Measurements from ENCODE around the gene L1CAM. TPM values are rescaled to one million over a fixed set of nuclear protein-coding genes. Genes with fewer than 3 reads are reported as not detected.

Gene L1CAM
- total RNA-seq, 4 donors from 2014 or later = 5.2 to 7.1 (median 6.1) TPM

DNA sequence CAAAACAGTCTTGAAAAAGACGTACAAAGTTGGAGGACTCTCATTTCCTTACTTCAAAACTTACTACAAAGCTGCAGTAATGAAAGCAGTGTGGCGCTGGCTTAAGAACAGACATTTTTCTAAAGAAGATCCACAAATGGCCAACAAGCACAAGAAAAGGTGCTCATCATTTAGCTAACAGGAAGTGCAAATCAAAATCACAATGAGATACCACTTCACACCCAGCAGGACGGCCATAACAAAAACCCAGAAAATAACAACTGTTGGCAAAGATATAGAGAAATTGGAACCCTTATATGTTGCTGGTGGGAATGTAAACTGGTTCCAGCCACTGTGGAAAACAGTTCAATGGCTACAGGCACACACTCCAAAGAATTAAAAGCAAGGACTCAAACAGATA, 59.0 kb downstream of the L1CAM start:
- intact Hi-C loops (cut with DNase I; ENCODE audit: low total_unique reads) = no loop called here
- H3K4me1 ChIP-seq = peaks cover 0 to 8% (median 6%) of the 10 kb centered on the region in 4 donors
- H3K4me3 ChIP-seq = no peak overlapping the region
- peaks cover 38% of the 10 kb centered on the region for H3K27me3 ChIP-seq
- TF ChIP-seq, protein P1, sequence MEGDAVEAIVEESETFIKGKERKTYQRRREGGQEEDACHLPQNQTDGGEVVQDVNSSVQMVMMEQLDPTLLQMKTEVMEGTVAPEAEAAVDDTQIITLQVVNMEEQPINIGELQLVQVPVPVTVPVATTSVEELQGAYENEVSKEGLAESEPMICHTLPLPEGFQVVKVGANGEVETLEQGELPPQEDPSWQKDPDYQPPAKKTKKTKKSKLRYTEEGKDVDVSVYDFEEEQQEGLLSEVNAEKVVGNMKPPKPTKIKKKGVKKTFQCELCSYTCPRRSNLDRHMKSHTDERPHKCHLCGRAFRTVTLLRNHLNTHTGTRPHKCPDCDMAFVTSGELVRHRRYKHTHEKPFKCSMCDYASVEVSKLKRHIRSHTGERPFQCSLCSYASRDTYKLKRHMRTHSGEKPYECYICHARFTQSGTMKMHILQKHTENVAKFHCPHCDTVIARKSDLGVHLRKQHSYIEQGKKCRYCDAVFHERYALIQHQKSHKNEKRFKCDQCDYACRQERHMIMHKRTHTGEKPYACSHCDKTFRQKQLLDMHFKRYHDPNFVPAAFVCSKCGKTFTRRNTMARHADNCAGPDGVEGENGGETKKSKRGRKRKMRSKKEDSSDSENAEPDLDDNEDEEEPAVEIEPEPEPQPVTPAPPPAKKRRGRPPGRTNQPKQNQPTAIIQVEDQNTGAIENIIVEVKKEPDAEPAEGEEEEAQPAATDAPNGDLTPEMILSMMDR (IDR thresholded peaks at IDR 0.05) = no peak
- TF ChIP-seq EP300 (IDR thresholded peaks at IDR 0.05; ENCODE audit: low read depth) (no peak), POLR2AphosphoS5 (IDR thresholded peaks at IDR 0.05) (no peak), POLR2A (IDR thresholded peaks at IDR 0.05) (no peak)
- no peaks in the 10 kb centered on the region for H3K36me3 ChIP-seq
- 63% methylated on average over 3 of the region's 3 CpGs; no CpG with 5 or more reads in 1 of the 2 donors for WGBS, 2 donors (ENCODE audit: low coverage in 1 of 2)
- no peak for DNase-seq
- H3K9me3 ChIP-seq = no peaks in the 10 kb centered on the region
- in situ Hi-C loops (cut with MboI; ENCODE audit: low pct_ligation_motif_present in 1 of 4, low pct_unique_long_range_greater_than_20kb in 1 of 4, low sequenced_read_pairs in 3 of 4) = no loop called here
- H3K27ac ChIP-seq = no peak overlapping the region

DNA sequence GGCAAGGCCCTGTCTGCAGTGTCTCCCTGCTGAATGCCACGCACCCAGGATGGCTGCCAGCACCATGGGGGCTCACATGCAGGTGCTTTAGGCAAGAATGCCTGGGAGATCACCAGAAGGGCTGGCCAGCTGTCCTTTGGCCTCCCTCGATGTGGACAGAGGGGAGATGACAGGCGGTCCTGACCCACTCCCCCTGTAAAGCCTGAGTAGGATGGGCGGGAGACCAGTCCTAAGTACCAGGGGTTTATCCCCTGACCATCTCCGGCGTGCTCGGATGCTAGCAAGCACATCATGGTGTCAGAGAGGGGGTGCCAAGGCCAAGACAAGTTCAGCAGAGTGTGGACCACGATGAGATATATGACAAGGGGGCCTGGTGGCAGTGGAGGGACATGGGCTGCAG, 60.9 kb downstream of the L1CAM start:
- DNase-seq = no peak
- H3K27me3 ChIP-seq = peaks cover 23% of the 10 kb centered on the region
- no peaks in the 10 kb centered on the region for H3K36me3 ChIP-seq
- WGBS, 2 donors (ENCODE audit: low coverage in 1 of 2) = 70% methylated on average over 7 of the region's 8 CpGs; no CpG with 5 or more reads in 1 of the 2 donors
- no peak overlapping the region for H3K4me3 ChIP-seq
- TF ChIP-seq POLR2A (IDR thresholded peaks at IDR 0.05) (no peak), POLR2AphosphoS5 (IDR thresholded peaks at IDR 0.05) (no peak), EP300 (IDR thresholded peaks at IDR 0.05; ENCODE audit: low read depth) (no peak)
- TF ChIP-seq, protein P1 (IDR thresholded peaks at IDR 0.05) = no peak
- H3K4me1 ChIP-seq = peaks cover 0 to 8% (median 6%) of the 10 kb centered on the region in 4 donors
- in situ Hi-C loops (cut with MboI; ENCODE audit: low pct_ligation_motif_present in 1 of 4, low pct_unique_long_range_greater_than_20kb in 1 of 4, low sequenced_read_pairs in 3 of 4) = no loop called here
- H3K27ac ChIP-seq = no peak overlapping the region
- H3K9me3 ChIP-seq = no peaks in the 10 kb centered on the region
- intact Hi-C loops (cut with DNase I; ENCODE audit: low total_unique reads) = no loop called here

DNA sequence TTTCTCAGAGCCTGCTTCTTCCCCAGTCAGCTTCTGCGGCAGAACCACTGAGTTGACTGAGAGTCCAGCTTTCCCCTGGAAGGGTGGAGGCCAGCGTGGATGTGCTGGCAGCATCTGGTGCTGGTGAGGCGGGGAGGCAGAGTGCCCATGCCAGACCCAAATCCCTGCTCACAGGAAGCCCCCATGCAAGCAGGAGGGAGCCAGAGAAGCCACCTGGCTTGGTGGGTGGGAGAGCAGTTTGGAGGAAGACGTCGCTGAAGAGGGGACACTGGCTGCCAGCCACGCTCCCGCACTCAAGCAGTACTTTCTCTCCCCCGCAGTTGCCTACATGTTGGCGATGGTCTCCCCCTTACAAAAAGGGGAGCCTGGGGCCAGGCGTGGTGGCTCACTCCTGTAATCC, 61.6 kb downstream of the L1CAM start:
- peaks cover 0 to 6% (median 4%) of the 10 kb centered on the region in 4 donors for H3K4me1 ChIP-seq
- 86% methylated on average over 10 of the region's 10 CpGs; no CpG with 5 or more reads in 1 of the 2 donors for WGBS, 2 donors (ENCODE audit: low coverage in 1 of 2)
- in situ Hi-C loops (cut with MboI; ENCODE audit: low pct_ligation_motif_present in 1 of 4, low pct_unique_long_range_greater_than_20kb in 1 of 4, low sequenced_read_pairs in 3 of 4) = loop anchor here in 1 of 4 donors (25.0 kb wide), 1 partner anchor 88 kb away; the partner anchor contains the start of gene AVPR2

DNA sequence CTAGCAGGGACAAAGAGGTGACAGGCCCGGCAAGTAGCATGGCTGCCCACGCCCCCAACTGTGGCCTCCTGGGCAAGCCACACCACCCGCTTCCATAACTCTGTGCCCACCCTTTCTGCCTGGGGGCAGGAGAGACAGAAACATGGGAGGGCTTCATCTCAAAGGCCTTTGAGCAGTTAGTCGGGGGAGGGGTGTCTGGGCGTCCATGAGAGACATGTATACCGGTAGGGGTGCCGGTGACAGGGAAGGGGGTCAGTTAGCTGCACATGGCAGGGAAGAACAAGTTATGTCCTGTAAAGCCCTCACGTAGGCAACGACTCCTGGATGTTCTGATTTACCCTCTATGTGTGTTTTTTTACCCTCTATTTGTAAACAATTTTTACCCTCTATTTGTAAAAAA, 64.9 kb downstream of the L1CAM start:
- WGBS, 2 donors (ENCODE audit: low coverage in 1 of 2) = 87% methylated on average over 9 of the region's 9 CpGs; no CpG with 5 or more reads in 1 of the 2 donors
- DNase-seq = no peak
- no peaks in the 10 kb centered on the region for H3K9me3 ChIP-seq
- in situ Hi-C loops (cut with MboI; ENCODE audit: low pct_ligation_motif_present in 1 of 4, low pct_unique_long_range_greater_than_20kb in 1 of 4, low sequenced_read_pairs in 3 of 4) = loop anchor here in 1 of 4 donors (25.0 kb wide), 1 partner anchor 91 kb away; the partner anchor contains the start of gene AVPR2
- intact Hi-C loops (cut with DNase I; ENCODE audit: low total_unique reads) = no loop called here
- H3K27me3 ChIP-seq = no peaks in the 10 kb centered on the region
- H3K27ac ChIP-seq = no peak overlapping the region
- no peaks in the 10 kb centered on the region for H3K36me3 ChIP-seq
- H3K4me3 ChIP-seq = no peak overlapping the region
- TF ChIP-seq, protein P1 (IDR thresholded peaks at IDR 0.05) = no peak
- TF ChIP-seq POLR2AphosphoS5 (IDR thresholded peaks at IDR 0.05) (no peak), EP300 (IDR thresholded peaks at IDR 0.05; ENCODE audit: low read depth) (no peak), POLR2A (IDR thresholded peaks at IDR 0.05) (no peak)
- peaks cover 0 to 9% (median 3%) of the 10 kb centered on the region in 4 donors for H3K4me1 ChIP-seq

More for the DNA sequence above, 61.6 kb downstream of the L1CAM start:
- Histone ChIP-seq H3K27me3 (peaks cover 16% of the 10 kb centered on the region), H3K4me3 (no peak overlapping the region), H3K9me3 (no peaks in the 10 kb centered on the region), H3K36me3 (no peaks in the 10 kb centered on the region), H3K27ac (no peak overlapping the region)
- no peak for DNase-seq
- TF ChIP-seq POLR2AphosphoS5 (IDR thresholded peaks at IDR 0.05) = no peak
- TF ChIP-seq POLR2A (IDR thresholded peaks at IDR 0.05) = no peak
- TF ChIP-seq, protein P1 (IDR thresholded peaks at IDR 0.05) = no peak
- intact Hi-C loops (cut with DNase I; ENCODE audit: low total_unique reads) = no loop called here
